Heart left ventricle (tissue), 16 donors: ENCODE results near the gene C16orf82. TPM values are rescaled to one million over a fixed set of nuclear protein-coding genes. Genes with fewer than 3 reads are reported as not detected.
A peak's percentile ranks its signal among the peaks of the same experiment; 100 is the strongest.

Experiments
- ATAC-seq, 4 donors: fragments of 200-7000 bp; cut with Tn5 transposase; one replicate each; pipeline ENCODE4 v1.9.1; 2020 to 2022; ENCODE audit warnings: moderate library complexity in 4 of 4, mild to moderate bottlenecking in 3 of 4, moderate number of reproducible peaks in 1 of 4
- DNase-seq, 5 donors: peaks; one replicate each; pipeline ENCODE4 v3.0.0-alpha.2; 2020
- H3K27ac ChIP-seq, 12 donors: fragments of 200-600 bp; sonication (generic) in 4 of 12; one replicate each; pipeline versions ENCODE4 v1.5.0 to v1.8.0; 2016 to 2022; ENCODE audit warnings: mild to moderate bottlenecking in 2 of 12
- H3K27me3 ChIP-seq, 9 donors: fragments of 200-600 bp; sonication (generic) in 2 of 9; one replicate each; pipeline versions ENCODE4 v1.5.1 to v1.8.0; 2016 to 2022; ENCODE audit warnings: mild to moderate bottlenecking in 3 of 9
- H3K36me3 ChIP-seq, 9 donors: fragments of 200-600 bp; sonication (generic) in 2 of 9; one replicate each; pipeline versions ENCODE4 v1.5.0 to v1.8.0; 2018 to 2022; ENCODE audit warnings: mild to moderate bottlenecking in 2 of 9
- H3K4me1 ChIP-seq, 12 donors: fragments of 200-600 bp; sonication (generic) in 4 of 12; one replicate each; pipeline versions ENCODE4 v1.5.0 to v1.8.0; 2016 to 2022; ENCODE audit warnings: mild to moderate bottlenecking in 3 of 12
- H3K4me3 ChIP-seq, 12 donors: fragments of 200-600 bp; sonication (generic) in 4 of 12; one replicate each; pipeline versions ENCODE4 v1.5.0 to v1.8.0; 2017 to 2022; ENCODE audit warnings: mild to moderate bottlenecking in 9 of 12, moderate library complexity in 4 of 12
- H3K9me3 ChIP-seq, 12 donors: fragments of 200-600 bp; sonication (generic) in 4 of 12; one replicate each; pipeline versions ENCODE4 v1.5.0 to v1.8.0; 2016 to 2022; ENCODE audit warnings: mild to moderate bottlenecking in 1 of 12
- CTCF ChIP-seq, 12 donors: fragments of 200-600 bp; sonication (generic) in 4 of 12; IDR thresholded peaks; one replicate each; pipeline versions ENCODE4 v1.5.0 to v1.8.0; 2018 to 2022; ENCODE audit warnings: antibody characterized with exemption in 12 of 12, mild to moderate bottlenecking in 5 of 12
- POLR2A ChIP-seq, 2 donors: fragments of 450-650 bp; IDR thresholded peaks; one replicate each; pipeline ENCODE4 v1.6.1; 2017; ENCODE audit warnings: antibody characterized with exemption in 2 of 2, mild to moderate bottlenecking in 2 of 2, moderate library complexity in 2 of 2
- WGBS, 4 donors: extraction: QIAGEN DNeasy Blood & Tissue Kit in 2 of 4; methylation state at CpG; one replicate each; pipeline versions ENCODE4 v1.1.5 to v1.1.7; 2013 to 2018; 5-methylcytosine and 5-hydroxymethylcytosine counted together
- intact Hi-C, 10 donors: fragments of 100-400 bp; cut with DNase I; formaldehyde crosslinking; loops; one replicate each; pipeline versions ENCODE4 v1.11.1 to v1.14.2; 2022
- long read RNA-seq, 3 donors: library from polyadenylated mRNA; unstranded; transcript quantifications; one replicate each; pipeline ENCODE4 v2.0.0, GENCODE V29; 2020 to 2021
- polyA plus RNA-seq, 2 donors: library from polyadenylated mRNA; stranded (reverse); fragments of 200-250 nt; gene quantifications; one replicate each; pipeline ENCODE4 v1.2.3, GENCODE V29; 2013
- total RNA-seq, 9 donors: library from RNA; depleted of rRNA in 2 of 9; stranded (reverse); fragments of >200 nt in 2 of 9; fragmentation: NEBNext Ultra II Directional in 3 of 9; extraction: Animal tissue kit (Norgen Biotek cat#: 25700) in 3 of 9; gene quantifications; one replicate each; pipeline versions ENCODE4 v1.1.0 to v1.2.4, GENCODE V29; 2016 to 2023
- donor health status: ischemic (EF 13 %, LVEDD 7.1; RV severe dilation, severe dysfunction).
- donor health status: healthy with polysubstance abuse.
- donor health status: DM: no; HTN: yes; CAD: no.
- donor health status: DM: no; HTN: no; CAD: no.
- donor health status: ischemic (EF 25% LVEDD 6.9; RV normal size, moderate dysfunction).
- donor health status: ischemic (EF 25% LVEDD 5.7; RV mildly dilated, moderate dysfunction).
- donor health status: healthy.
- donor health status: DM: yes; HTN: yes; CAD: no.
- donor health status: ischemic (EF 35%, LVEDD 5.7; RV mildly dilated, moderate dysfunction).
- donor health status: nonischemic (EF 11% LVEDD 7.7; RV severe dilation, severe dysfunction).
- donor health status: DM: yes; HTN: yes; CAD: no.
- donor health status: PGD.
- donor health status: ischemic (EF 29% LVEDD 5.4; RV normal size, mild dysfunction).
- donor health status: nonischemic (EF 23%, LVEDD 6.1; RV moderate dilation, normal function).

The C16orf82 gene
- total RNA-seq (not detected), polyA plus RNA-seq (not detected)
- long read RNA-seq, donor 1: 0 reads
- long read RNA-seq, donor 2: 0 reads
- long read RNA-seq, donor 3: 0 reads

DNA sequence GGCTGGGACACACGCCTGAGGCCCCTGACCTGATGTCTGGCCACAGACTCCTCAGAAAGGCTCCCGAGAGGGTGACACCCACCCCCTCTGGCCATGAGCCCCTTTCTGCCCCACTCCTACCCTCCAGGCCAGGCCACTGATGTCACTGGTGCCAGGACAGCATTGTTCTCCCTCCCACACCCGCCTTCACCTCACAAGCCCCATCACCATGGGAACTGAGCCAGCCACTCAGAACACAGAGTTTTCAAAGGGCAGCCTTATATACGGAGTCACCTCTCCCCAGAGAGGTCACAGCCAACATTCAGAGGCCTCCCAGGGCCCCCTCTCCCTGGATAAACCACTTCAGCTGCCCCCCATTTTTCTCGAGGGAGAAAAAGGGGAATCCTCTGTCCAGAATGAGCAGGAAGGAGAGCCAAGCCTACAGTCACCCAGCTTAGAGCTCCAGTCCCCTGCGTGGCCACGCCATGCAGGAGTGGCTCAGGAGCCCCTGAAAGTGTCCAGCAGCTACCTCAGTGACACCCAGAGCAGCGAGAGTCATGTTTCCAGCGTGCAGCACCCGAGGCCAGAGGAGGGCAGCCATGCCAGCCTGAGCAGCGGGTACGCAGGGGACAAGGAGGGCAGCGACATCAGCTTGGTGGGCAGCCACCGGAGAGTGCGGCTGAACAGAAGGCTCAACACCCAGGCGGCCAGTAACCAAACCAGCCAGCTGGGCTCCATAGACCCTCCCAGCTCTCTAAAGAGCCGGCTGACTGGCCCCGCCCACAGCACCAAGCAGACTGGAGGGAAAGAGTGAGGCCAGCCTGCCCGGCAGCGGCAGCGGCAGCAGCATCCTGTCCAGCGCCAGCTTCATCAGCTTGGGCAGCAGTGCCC is at the start of gene C16orf82:
Gene C16orf82 (plus strand): TSS at position 260 of the 870 bp plus-strand sequence.
- Histone ChIP-seq H3K9me3 (no peaks in the 10 kb centered on the region), H3K27me3 (peaks cover 0 to 29% (median 0%) of the 10 kb centered on the region in 9 donors), H3K4me3 (no peak within 1 kb of the TSS), H3K36me3 (no peaks in the 10 kb centered on the region), H3K4me1 (no peaks in the 10 kb centered on the region), H3K27ac (no peak within 1 kb of the TSS)
- ATAC-seq (peak in 2 of 4 donors; percentile 26 to 39), DNase-seq (peak in 2 of 5 donors; percentile 41 to 66)
- TF ChIP-seq POLR2A (IDR thresholded peaks at IDR 0.05): no peak
- TF ChIP-seq CTCF (IDR thresholded peaks at IDR 0.05): no peak
- 42 to 44% (median 43%) methylated on average over 13 to 22 of the region's 22 CpGs for WGBS, 4 donors
- intact Hi-C loops: loop anchor here in 1 of 10 donors (5.0 kb wide), 1 partner anchor 35 kb away; no protein-coding TSS in a partner anchor

GRCh38 chr16:27020031-27020430 is 46.7 kb upstream of the C16orf82 start:
- H3K36me3 ChIP-seq: no peaks in the 10 kb centered on the region
- H3K4me1 ChIP-seq: no peaks in the 10 kb centered on the region
- no peak overlapping the region for H3K27ac ChIP-seq
- H3K27me3 ChIP-seq: peaks cover 0 to 9% (median 0%) of the 10 kb centered on the region in 9 donors
- ATAC-seq (no peak), DNase-seq (no peak)
- intact Hi-C loops: no loop called here
- WGBS, 4 donors: 55 to 85% (median 74%) methylated on average over 2 of the region's 2 CpGs
- H3K4me3 ChIP-seq: no peak overlapping the region
- no peaks in the 10 kb centered on the region for H3K9me3 ChIP-seq
- TF ChIP-seq CTCF (IDR thresholded peaks at IDR 0.05): no peak
- no peak for TF ChIP-seq POLR2A (IDR thresholded peaks at IDR 0.05)

GRCh38 chr16:27024010-27024409 is 42.7 kb upstream of the C16orf82 start:
- Histone ChIP-seq H3K27ac (no peak overlapping the region), H3K36me3 (no peaks in the 10 kb centered on the region), H3K9me3 (no peaks in the 10 kb centered on the region), H3K4me3 (no peak overlapping the region), H3K27me3 (peaks cover 0 to 9% (median 0%) of the 10 kb centered on the region in 9 donors), H3K4me1 (no peaks in the 10 kb centered on the region)
- intact Hi-C loops: no loop called here
- no peak for TF ChIP-seq POLR2A (IDR thresholded peaks at IDR 0.05)
- no peak for TF ChIP-seq CTCF (IDR thresholded peaks at IDR 0.05)
- DNase-seq (no peak), ATAC-seq (no peak)
- 78 to 85% (median 83%) methylated on average over 2 of the region's 2 CpGs for WGBS, 4 donors

DNA sequence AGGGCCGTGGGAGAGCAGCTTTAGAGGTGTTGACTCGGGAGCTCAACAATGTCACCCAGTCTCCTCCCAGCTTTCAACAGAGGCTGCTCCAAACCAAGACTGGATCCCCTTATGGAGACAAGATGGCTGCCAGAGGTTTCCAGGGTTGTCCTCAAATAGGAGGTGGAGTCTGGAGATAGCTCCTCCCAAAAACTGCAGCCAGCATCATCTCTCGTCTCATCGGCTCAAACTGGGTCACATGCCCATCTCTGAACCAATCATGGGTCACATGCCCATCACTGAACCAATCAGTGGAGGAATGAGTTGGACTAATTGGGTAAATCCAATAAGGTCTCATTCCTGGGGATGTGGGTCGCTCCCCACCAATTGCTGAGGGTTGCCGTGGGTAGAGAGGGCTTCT is 41.1 kb upstream of the C16orf82 start:
- H3K27me3 ChIP-seq: peaks cover 0 to 9% (median 0%) of the 10 kb centered on the region in 9 donors
- ATAC-seq (no peak), DNase-seq (no peak)
- intact Hi-C loops: no loop called here
- TF ChIP-seq POLR2A (IDR thresholded peaks at IDR 0.05) (no peak), CTCF (IDR thresholded peaks at IDR 0.05) (no peak)
- H3K4me3 ChIP-seq: no peak overlapping the region
- H3K9me3 ChIP-seq: no peaks in the 10 kb centered on the region
- no peaks in the 10 kb centered on the region for H3K4me1 ChIP-seq
- WGBS, 4 donors: 70 to 90% (median 81%) methylated on average over 6 of the region's 6 CpGs
- no peaks in the 10 kb centered on the region for H3K36me3 ChIP-seq
- no peak overlapping the region for H3K27ac ChIP-seq
